ENCODE results near the gene RBM4B. TPM values are rescaled to one million over a fixed set of nuclear protein-coding genes. Genes with fewer than 3 reads are reported as not detected.

Gene RBM4B
- total RNA-seq, 2 experiments from 2014 or later: 29.1 to 38.3 TPM

DNA sequence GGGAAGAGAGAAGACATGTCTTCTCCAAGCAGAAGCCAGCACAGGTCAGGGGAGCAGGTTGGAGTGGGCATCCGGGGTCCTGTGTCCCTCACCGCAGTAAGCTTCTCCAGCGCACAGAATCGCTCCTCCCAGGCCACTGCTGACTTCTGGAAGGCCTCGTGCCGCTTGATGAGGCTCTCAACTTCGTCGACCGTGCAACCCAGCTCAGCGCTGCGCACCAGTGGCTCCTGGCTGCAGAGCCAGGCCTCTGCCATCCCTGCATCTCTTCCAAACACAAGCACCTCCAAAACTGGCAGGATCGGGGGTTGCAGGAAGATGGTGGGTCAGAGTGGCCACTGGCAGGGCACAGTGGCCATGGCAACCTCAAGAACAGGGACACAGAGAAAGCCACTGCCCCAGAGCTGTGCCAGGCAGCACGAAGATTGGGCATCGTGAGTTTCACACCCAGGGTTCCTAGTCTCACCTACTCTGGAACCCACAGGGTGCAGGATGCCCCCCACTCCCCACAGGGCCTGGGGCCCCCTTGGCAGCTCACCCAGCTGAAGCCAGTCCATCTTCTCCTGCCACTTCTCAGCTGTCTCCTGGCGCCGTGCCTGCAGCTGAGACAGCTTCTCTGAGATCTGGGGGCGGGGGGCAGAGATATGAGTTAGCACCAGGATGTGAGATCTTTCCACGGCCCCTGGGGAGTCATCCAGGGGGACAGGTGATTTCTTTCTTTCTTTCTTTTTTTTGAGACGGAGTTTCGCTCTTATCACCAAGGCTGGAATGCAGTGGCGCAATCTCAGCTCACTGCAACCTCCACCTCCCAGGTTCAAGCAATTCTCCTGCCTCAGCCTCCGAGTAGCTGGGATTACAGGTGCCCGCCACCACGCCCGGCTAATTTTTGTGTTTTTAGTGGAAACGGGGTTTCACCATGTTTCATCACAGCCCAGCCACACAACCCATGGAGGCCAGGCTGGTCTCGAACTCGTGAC is 11.2 kb upstream of the RBM4B start:
- H3K27ac ChIP-seq (ENCODE audit: low read depth, low read length, poor library complexity, severe bottlenecking): no peak overlapping the region
- no peak overlapping the region for H2AFZ ChIP-seq (ENCODE audit: low read length)
- no peak for TF ChIP-seq EZH2phosphoT487 (IDR thresholded peaks at IDR 0.05; ENCODE audit: borderline replicate concordance, low read depth, low read length)
- TF ChIP-seq, protein P1, sequence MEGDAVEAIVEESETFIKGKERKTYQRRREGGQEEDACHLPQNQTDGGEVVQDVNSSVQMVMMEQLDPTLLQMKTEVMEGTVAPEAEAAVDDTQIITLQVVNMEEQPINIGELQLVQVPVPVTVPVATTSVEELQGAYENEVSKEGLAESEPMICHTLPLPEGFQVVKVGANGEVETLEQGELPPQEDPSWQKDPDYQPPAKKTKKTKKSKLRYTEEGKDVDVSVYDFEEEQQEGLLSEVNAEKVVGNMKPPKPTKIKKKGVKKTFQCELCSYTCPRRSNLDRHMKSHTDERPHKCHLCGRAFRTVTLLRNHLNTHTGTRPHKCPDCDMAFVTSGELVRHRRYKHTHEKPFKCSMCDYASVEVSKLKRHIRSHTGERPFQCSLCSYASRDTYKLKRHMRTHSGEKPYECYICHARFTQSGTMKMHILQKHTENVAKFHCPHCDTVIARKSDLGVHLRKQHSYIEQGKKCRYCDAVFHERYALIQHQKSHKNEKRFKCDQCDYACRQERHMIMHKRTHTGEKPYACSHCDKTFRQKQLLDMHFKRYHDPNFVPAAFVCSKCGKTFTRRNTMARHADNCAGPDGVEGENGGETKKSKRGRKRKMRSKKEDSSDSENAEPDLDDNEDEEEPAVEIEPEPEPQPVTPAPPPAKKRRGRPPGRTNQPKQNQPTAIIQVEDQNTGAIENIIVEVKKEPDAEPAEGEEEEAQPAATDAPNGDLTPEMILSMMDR (conservative IDR thresholded peaks at IDR 0.05; ENCODE audit: low read length): no peak
- CTCF ChIA-PET (ENCODE audit: unreplicated experiment): no interaction called here
- H3K4me2 ChIP-seq (ENCODE audit: low read length): no peak overlapping the region
- DNase-seq (ENCODE audit: low spot score): no peak
- no peaks in the 10 kb centered on the region for H3K9me2 ChIP-seq (ENCODE audit: insufficient read depth, low read length)
- POLR2A ChIA-PET: interaction anchor here (0.6 kb wide), 1 partner anchor 44 kb away, joined by 3 read pairs; no protein-coding TSS in a partner anchor
- no peak overlapping the region for H3K4me3 ChIP-seq (ENCODE audit: low read depth, low read length, poor library complexity, severe bottlenecking)
- no peaks in the 10 kb centered on the region for H3K4me1 ChIP-seq (ENCODE audit: insufficient read depth, low read length, poor library complexity, severe bottlenecking)
- H4K20me1 ChIP-seq (ENCODE audit: insufficient read depth, low read length): no peaks in the 10 kb centered on the region
- intact Hi-C loops (cut with micrococcal nuclease; ENCODE audit: unreplicated experiment): no loop called here
- no peaks in the 10 kb centered on the region for H3K9me3 ChIP-seq (ENCODE audit: low read length)
- no peaks in the 10 kb centered on the region for H3K79me2 ChIP-seq (ENCODE audit: insufficient read depth, low read depth, low read length)
- BruUV-seq (replicated peaks): no TSS peak
- H3K36me3 ChIP-seq (ENCODE audit: insufficient read depth, low read length): no peaks in the 10 kb centered on the region

DNA sequence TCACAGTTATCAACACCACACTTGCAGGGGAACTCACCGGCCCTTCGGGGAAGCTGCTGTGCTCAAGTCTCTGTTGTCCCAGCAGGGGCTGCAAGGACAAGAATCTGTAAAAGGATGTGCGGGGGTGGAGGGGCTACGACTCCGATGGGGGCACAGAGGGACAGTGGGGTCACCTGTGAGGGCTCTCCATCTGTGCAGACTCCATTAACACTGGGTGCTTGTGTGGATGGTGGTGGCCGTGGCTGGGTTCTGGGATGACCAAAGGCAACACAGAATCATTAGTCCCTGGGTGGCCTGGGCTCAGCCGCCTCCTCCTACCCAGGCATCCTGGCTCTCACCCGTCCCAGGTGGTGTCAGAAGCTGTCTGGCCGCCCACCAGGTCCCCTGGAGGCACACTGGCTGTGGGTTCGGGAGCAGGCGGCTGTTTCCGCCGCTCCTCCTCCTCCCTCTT is 10.2 kb upstream of the RBM4B start:
- DNase-seq (ENCODE audit: low spot score): no peak
- H3K4me1 ChIP-seq (ENCODE audit: insufficient read depth, low read length, poor library complexity, severe bottlenecking): no peaks in the 10 kb centered on the region
- H3K27ac ChIP-seq (ENCODE audit: low read depth, low read length, poor library complexity, severe bottlenecking): no peak overlapping the region
- H3K79me2 ChIP-seq (ENCODE audit: insufficient read depth, low read depth, low read length): no peaks in the 10 kb centered on the region
- no peaks in the 10 kb centered on the region for H3K36me3 ChIP-seq (ENCODE audit: insufficient read depth, low read length)
- H3K9me3 ChIP-seq (ENCODE audit: low read length): no peaks in the 10 kb centered on the region
- no peaks in the 10 kb centered on the region for H4K20me1 ChIP-seq (ENCODE audit: insufficient read depth, low read length)
- CTCF ChIA-PET (ENCODE audit: unreplicated experiment): no interaction called here
- no peak overlapping the region for H3K4me2 ChIP-seq (ENCODE audit: low read length)
- TF ChIP-seq, protein P1 (conservative IDR thresholded peaks at IDR 0.05; ENCODE audit: low read length): no peak
- no peak for TF ChIP-seq EZH2phosphoT487 (IDR thresholded peaks at IDR 0.05; ENCODE audit: borderline replicate concordance, low read depth, low read length)
- POLR2A ChIA-PET: interaction anchor here (0.6 kb wide), 1 partner anchor 41 kb away, joined by 3 read pairs; no protein-coding TSS in a partner anchor
- no peak overlapping the region for H2AFZ ChIP-seq (ENCODE audit: low read length)
- BruUV-seq (replicated peaks): no TSS peak
- no peaks in the 10 kb centered on the region for H3K9me2 ChIP-seq (ENCODE audit: insufficient read depth, low read length)
- intact Hi-C loops (cut with micrococcal nuclease; ENCODE audit: unreplicated experiment): no loop called here
- no peak overlapping the region for H3K4me3 ChIP-seq (ENCODE audit: low read depth, low read length, poor library complexity, severe bottlenecking)

Measured in OCI-LY7 (cell line).